AG09319 (cell line): ENCODE measurements around the gene MRPL18.
"Not testable (repeated sequence)": the region's sequence is repeated elsewhere in the genome, so short reads cannot be mapped to it uniquely, and the experiment has no call there.

Source experiments
- DNase-seq: peaks from one replicate; pipeline ENCODE4 v3.0.0-alpha.2; 2010; ENCODE audit warnings: low read depth; ENCODE audit errors: extremely low read depth
- CTCF ChIP-seq: IDR thresholded peaks from 2 replicates; pipeline ENCODE4 v1.5.1; 2011; ENCODE audit warnings: low read depth, mild to moderate bottlenecking, inconsistent platforms, low read length, moderate library complexity

Gene MRPL18

GRCh38 chr6:159806021-159806458, 15.8 kb downstream of the MRPL18 start:
- DNase-seq = no peak
- TF ChIP-seq CTCF = no peak

GRCh38 chr6:159807150-159807858, 17.0 kb downstream of the MRPL18 start:
- no peak for DNase-seq
- TF ChIP-seq CTCF = no peak

- TF ChIP-seq CTCF = no peak
- DNase-seq = no peak
These were observed 18.4 kb downstream of the MRPL18 start for GRCh38 chr6:159808647-159809046.

- TF ChIP-seq CTCF = no peak
- no peak for DNase-seq
These were observed 18.9 kb downstream of the MRPL18 start for GRCh38 chr6:159809149-159809548.

GRCh38 chr6:159813781-159814180, 23.5 kb downstream of the MRPL18 start:
- no peak for TF ChIP-seq CTCF
- no peak for DNase-seq

- DNase-seq = no peak
- TF ChIP-seq CTCF = no peak
These were observed 25.1 kb downstream of the MRPL18 start for GRCh38 chr6:159815410-159815809.

- not testable (repeated sequence) for DNase-seq
These were observed 26.5 kb downstream of the MRPL18 start for GRCh38 chr6:159816775-159817174.
